Measurements from ENCODE around the gene DNAJC24.

DNA sequence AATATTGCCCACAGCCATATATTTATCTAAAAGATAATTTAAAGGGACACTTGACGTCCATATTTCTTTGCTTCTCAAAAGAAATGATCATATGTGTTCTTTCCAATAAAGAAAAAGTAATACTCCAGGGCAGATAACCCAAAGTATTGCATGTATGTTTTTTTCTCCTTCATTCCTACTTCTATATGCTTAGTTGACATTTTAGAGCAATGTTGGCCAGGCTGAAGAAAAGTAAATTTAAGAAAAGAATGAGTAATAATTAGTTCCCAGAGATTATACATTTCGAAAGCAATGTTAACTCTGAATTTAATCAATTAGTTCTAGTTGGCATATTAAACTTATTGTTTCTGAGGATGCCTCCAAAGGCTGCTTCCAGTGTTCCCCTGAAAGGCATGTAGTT, 48.2 kb downstream of the DNAJC24 start:
- TF ChIP-seq CTCF (IDR thresholded peaks at IDR 0.05; ENCODE audit: poor library complexity, severe bottlenecking) (no peak), SMC3 (conservative IDR thresholded peaks at IDR 0.05; ENCODE audit: poor library complexity) (no peak), EZH2 (IDR thresholded peaks at IDR 0.05; ENCODE audit: borderline replicate concordance, insufficient read depth, low read length, poor library complexity, severe bottlenecking) (no peak), POLR2AphosphoS5 (IDR thresholded peaks at IDR 0.05) (no peak), TAF1 (IDR thresholded peaks at IDR 0.05; ENCODE audit: low read depth) (no peak), RAD21 (conservative IDR thresholded peaks at IDR 0.05) (no peak)
